Lower lobe of right lung (tissue), 2 donors: ENCODE data around the gene SLX4. TPM values are rescaled to one million over a fixed set of nuclear protein-coding genes. Genes with fewer than 3 reads are reported as not detected.
A peak's percentile ranks its signal among the peaks of the same experiment; 100 is the strongest.

Source experiments
- ATAC-seq, 2 donors: fragments of 200-7000 bp; cut with Tn5 transposase; one replicate each; pipeline ENCODE4 v1.9.1; 2020 to 2022; ENCODE audit warnings: mild to moderate bottlenecking in 2 of 2, moderate library complexity in 2 of 2
- DNase-seq: peaks from one replicate; pipeline ENCODE4 v3.0.0-alpha.2; 2020
- H3K27ac ChIP-seq: fragments of 200-600 bp; one replicate; pipeline ENCODE4 v1.8.0; 2022
- H3K27me3 ChIP-seq: fragments of 200-600 bp; one replicate; pipeline ENCODE4 v1.8.0; 2022; ENCODE audit warnings: low read depth
- H3K36me3 ChIP-seq: fragments of 200-600 bp; one replicate; pipeline ENCODE4 v1.8.0; 2022; ENCODE audit warnings: mild to moderate bottlenecking
- H3K4me1 ChIP-seq: fragments of 200-600 bp; one replicate; pipeline ENCODE4 v1.8.0; 2022
- H3K4me3 ChIP-seq: fragments of 200-600 bp; one replicate; pipeline ENCODE4 v1.8.0; 2022; ENCODE audit warnings: mild to moderate bottlenecking
- H3K9me3 ChIP-seq: fragments of 200-600 bp; one replicate; pipeline ENCODE4 v1.8.0; 2022
- intact Hi-C: fragments of 100-400 bp; cut with DNase I; formaldehyde crosslinking; loops from one replicate; pipeline ENCODE4 v1.11.0; 2022
- total RNA-seq: library from RNA; stranded (reverse); fragmentation: NEBNext Ultra II Directional; extraction: Animal tissue kit (Norgen Biotek cat#: 25700); gene quantifications from one replicate; pipeline ENCODE4 v1.2.1, GENCODE V29; 2021
- TF ChIP-seq, protein P1 (sequence below): fragments of 200-600 bp; IDR thresholded peaks from one replicate; pipeline ENCODE4 v1.8.0; 2022; ENCODE audit warnings: antibody characterized with exemption, mild to moderate bottlenecking
- donor health status: DM: no; HTN: yes; CAD: no; lungs with severe emphysema.

The SLX4 gene
- total RNA-seq, 1 donor from 2014 or later = 5.7 TPM

DNA sequence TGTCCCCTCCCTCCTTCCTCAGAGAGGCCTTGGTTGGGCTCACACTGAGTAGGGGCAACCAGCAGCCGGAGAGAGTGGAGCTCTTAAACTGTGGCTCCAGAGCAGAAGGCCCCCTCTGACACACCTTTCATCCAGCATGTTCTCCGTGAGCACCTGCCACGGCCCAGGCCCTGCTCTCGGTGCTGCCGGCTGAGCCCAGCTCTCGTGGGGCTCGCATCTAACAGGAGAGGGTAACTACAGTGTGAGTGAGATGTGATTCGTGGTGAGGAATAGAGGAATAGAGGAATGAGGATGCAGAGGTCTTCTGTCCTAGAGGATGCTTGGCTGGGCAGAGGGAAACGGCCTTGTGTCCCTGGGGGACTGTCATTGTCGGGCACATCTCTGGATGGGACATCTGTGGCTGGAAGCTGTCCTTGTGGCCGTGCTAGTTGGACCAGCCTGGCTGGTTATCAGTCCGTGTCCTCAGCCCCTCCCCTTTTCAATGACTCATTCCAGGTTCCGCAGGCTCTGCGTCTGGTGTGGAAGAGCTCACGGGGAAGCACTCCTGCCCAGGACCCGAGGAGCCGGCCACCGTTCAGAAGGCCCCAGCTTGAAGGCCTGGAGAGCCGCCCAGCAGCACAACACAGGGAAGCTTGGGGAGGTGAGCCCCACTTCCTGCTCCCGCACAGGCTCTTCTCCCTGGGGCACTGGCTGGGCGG, 31.1 kb upstream of the SLX4 start:
- peaks cover 3% of the 10 kb centered on the region for H3K4me1 ChIP-seq
- TF ChIP-seq, protein P1, sequence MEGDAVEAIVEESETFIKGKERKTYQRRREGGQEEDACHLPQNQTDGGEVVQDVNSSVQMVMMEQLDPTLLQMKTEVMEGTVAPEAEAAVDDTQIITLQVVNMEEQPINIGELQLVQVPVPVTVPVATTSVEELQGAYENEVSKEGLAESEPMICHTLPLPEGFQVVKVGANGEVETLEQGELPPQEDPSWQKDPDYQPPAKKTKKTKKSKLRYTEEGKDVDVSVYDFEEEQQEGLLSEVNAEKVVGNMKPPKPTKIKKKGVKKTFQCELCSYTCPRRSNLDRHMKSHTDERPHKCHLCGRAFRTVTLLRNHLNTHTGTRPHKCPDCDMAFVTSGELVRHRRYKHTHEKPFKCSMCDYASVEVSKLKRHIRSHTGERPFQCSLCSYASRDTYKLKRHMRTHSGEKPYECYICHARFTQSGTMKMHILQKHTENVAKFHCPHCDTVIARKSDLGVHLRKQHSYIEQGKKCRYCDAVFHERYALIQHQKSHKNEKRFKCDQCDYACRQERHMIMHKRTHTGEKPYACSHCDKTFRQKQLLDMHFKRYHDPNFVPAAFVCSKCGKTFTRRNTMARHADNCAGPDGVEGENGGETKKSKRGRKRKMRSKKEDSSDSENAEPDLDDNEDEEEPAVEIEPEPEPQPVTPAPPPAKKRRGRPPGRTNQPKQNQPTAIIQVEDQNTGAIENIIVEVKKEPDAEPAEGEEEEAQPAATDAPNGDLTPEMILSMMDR = no peak
- no peak overlapping the region for H3K4me3 ChIP-seq
- no peak overlapping the region for H3K27ac ChIP-seq
- peak; percentile 10 for DNase-seq
- H3K36me3 ChIP-seq = peaks cover 32% of the 10 kb centered on the region
- H3K27me3 ChIP-seq = no peaks in the 10 kb centered on the region
- no peak for ATAC-seq
- no peaks in the 10 kb centered on the region for H3K9me3 ChIP-seq
- intact Hi-C loops = no loop called here

DNA sequence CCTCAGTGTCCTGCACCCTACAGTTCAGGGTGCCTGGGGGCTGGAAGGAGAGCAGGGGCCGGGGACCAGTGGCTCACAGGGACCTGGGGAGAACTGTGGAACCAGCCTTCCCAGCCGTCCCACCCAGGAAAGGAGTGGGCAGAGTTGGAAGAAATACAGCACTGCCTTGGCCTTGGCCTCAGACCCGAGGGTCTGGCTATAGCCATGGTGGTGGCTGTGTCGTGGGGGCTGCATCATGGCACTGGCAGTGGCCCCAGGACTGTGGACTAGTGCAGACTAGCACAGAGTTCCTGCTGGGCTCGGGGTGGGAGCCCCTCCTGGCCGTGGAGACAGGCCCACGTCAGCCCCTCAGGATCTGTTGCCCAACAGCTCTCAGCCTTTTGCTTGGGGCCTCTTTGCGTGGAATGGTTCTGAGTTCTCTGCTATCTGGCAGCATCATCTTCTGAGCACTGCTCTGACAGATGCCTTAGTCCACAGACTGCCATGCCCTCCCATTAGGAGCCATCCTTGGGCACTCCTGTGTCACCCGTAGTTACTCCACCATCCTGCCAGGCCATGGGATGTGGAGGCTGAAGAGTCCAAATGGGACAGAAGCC, 30.5 kb upstream of the SLX4 start:
- Histone ChIP-seq H3K36me3 (peaks cover 32% of the 10 kb centered on the region), H3K27ac (no peak overlapping the region), H3K27me3 (no peaks in the 10 kb centered on the region), H3K4me1 (peaks cover 9% of the 10 kb centered on the region), H3K9me3 (no peaks in the 10 kb centered on the region), H3K4me3 (no peak overlapping the region)
- peak; percentile 9 for DNase-seq
- no peak for ATAC-seq
- TF ChIP-seq, protein P1 = no peak
- intact Hi-C loops = no loop called here

DNA sequence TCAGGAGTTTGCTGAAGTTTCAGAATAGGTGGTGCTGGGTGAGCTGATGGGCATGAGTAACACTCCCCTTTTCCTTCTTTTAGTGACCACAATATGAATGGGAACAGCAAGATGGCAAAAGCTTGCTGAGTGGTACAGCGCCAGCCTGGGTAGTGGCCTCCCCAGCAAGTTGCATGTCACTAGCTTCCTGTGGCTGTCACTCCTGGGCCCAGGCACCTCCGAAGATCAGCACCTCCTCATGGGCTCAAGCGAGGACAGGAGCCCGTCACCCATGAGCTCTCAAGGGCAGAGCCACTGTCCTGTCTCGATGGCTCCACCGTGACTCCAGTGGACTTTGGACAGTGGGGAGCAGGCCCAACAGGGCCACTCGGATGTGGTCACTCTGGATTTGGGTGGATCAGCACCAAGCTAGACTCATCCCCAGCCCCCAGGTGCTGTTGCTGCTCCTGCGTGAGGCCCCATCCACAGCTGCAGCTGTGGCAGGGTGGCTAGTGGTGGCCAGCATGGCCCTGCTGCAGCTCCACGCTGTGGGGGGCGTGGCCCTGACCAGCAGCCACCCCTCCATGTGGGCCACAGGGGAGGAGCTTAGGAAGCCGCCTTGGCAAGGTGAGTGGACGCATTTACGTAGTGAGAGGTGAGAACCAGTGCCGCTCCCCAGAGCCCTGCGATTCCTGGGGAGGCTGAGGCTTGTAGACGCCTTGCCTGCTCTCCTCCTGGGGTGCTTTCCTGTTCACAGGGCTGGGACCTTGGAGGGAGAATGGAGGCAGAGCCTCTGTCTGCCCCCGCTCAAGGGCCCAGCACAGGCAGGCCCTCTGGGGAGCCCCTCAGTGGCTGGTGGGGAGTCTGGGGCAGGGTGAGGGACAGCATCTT, 29.5 kb upstream of the SLX4 start:
- no peaks in the 10 kb centered on the region for H3K27me3 ChIP-seq
- no peaks in the 10 kb centered on the region for H3K9me3 ChIP-seq
- DNase-seq (peak; percentile 17), ATAC-seq (no peak)
- no peak overlapping the region for H3K4me3 ChIP-seq
- peaks cover 10% of the 10 kb centered on the region for H3K4me1 ChIP-seq
- H3K36me3 ChIP-seq = peaks cover 32% of the 10 kb centered on the region
- TF ChIP-seq, protein P1 = no peak
- intact Hi-C loops = no loop called here
- H3K27ac ChIP-seq = no peak overlapping the region

DNA sequence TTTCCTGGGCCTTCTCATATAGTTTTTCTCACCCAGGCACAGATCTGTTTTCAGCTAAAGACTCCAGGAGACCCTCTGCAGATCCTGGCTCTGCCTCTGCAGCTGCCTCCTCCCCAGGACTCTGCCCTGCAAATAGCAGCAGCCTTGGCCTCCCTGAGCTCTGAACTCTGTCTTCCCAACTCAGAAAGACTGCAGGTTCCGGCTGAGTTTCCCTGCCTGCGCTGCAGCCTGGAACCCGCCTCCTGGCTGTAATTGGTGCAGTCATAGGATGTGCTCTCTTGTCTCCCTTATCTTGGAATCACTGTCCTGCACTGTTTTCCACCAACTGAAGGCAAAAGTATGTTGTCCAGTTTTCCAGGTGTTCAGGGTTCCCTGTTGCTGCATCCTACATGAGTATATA, 28.8 kb upstream of the SLX4 start:
- H3K36me3 ChIP-seq = peaks cover 32% of the 10 kb centered on the region
- ATAC-seq (no peak), DNase-seq (peak; percentile 24)
- no peak overlapping the region for H3K27ac ChIP-seq
- H3K4me3 ChIP-seq = no peak overlapping the region
- no peaks in the 10 kb centered on the region for H3K9me3 ChIP-seq
- intact Hi-C loops = no loop called here
- TF ChIP-seq, protein P1 = no peak
- H3K27me3 ChIP-seq = no peaks in the 10 kb centered on the region
- peaks cover 10% of the 10 kb centered on the region for H3K4me1 ChIP-seq

DNA sequence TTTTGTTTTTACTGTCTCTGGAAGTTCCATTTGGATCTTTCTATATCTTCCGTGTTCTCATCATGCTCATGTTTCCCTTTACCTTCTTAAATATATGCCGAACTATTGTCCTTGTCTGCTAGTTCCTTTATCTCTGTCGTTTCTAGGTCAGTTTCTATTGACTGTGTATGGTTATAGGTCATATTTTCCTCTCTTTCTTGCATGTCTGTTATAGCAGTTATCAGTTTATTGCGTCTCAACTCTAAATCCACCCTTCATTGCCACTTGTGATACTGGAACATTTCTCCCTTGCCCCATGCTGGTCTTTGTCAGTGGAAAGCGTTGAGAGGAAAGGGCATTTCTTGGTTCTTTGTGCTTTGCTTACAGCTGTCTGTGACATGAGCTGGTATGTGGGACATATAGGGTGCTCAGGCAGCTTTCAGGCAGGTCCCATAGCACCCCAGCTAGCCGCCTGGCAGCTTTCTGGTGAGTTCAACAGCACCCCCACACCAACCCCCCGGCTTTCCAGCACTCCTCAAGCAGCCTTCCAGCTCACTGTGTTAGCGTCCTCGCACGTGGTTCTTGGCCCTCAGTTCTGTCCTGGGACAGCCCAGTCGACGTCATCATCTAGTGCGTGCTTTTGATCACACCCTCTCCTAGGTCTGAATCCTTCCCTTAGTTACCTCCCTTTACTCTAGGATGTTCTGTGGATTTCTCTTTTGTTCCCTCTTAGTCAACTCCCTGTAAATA, 27.7 kb upstream of the SLX4 start:
- no peak for DNase-seq
- Histone ChIP-seq H3K36me3 (peaks cover 32% of the 10 kb centered on the region), H3K4me3 (no peak overlapping the region), H3K27ac (no peak overlapping the region), H3K9me3 (no peaks in the 10 kb centered on the region), H3K4me1 (peaks cover 10% of the 10 kb centered on the region), H3K27me3 (no peaks in the 10 kb centered on the region)
- intact Hi-C loops = no loop called here
- no peak for ATAC-seq
- TF ChIP-seq, protein P1 = no peak
